Stimulated activated CD8-positive, alpha-beta memory T cell treated with anti-CD3 and anti-CD28 coated beads, Interleukin-4, amount 100 ng/mL, for 48 hours (primary cell): ENCODE data around the gene MRGPRD.
"Not testable (repeated sequence)": the region's sequence is repeated elsewhere in the genome, so short reads cannot be mapped to it uniquely, and the experiment has no call there.

Source experiments
- DNase-seq: peaks from one replicate; pipeline ENCODE4 v3.0.0-alpha.2; 2020

Gene MRGPRD

GRCh38 chr11:69005631-69006368 lies 25.0 kb upstream of the MRGPRD start:
- DNase-seq: no peak

- no peak for DNase-seq
These were observed 24.4 kb upstream of the MRGPRD start for GRCh38 chr11:69005183-69005630.

DNA sequence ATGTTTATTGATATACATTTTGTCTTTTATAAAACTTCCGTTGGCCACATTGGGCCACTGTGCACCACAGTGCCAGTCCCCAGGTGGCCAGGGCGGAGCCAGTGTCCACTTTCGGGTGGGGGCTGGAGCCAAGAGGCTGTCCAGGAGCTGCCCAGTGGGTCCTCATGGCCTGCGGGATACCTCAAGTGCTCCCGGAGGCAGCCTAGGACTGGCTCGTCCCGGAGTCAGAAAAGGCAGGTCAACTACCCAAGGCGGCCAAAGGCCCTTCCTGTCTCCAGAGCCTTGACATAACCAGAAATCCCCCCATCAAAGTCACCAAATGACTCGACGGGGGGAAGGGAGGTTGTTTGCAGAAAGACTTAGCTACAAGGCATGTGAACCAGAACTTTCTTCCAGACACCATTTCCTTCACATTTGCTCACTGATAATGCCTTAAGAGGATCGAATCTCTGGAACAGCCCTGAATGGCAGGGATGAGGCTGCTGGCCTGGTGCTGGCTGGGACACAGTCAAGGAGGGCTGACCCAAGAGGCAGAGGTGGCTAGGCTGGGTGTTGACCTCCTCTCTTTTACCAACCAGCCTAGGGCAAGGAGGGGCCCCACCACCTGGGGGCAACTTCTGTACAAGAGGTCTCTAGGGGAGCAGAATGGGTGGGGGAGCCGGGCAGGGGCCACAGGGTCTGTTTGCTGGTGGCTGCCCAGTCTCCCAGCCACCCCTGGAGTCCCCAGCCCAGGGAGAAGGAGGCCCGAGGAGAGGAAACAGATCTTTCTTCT lies 23.8 kb upstream of the MRGPRD start:
- DNase-seq: no peak

DNA sequence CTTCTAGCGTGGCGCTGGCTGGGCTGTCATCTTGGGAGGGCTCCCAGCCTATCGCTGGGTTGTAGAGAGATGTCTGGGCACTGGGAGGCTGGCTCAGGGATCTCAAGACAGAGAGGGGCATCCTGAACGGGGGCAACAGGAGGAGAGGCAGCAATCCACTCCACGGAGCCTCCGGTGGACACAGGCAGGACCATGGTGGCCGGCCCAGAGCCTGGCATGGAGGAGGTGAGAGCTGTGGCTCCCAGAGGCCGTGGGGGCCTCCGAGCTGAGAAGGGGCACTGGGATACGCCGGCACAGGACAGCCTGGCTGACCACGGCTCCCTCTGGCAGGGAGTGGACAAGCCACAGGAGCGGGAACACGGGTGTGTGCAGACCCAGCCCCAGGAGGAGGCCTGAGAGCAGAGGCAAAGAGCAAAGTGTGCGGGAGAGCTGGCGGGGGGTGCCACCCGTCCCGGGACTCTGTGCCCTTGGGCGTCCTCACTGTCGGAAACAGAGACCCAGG lies 23.1 kb upstream of the MRGPRD start:
- no peak for DNase-seq

DNA sequence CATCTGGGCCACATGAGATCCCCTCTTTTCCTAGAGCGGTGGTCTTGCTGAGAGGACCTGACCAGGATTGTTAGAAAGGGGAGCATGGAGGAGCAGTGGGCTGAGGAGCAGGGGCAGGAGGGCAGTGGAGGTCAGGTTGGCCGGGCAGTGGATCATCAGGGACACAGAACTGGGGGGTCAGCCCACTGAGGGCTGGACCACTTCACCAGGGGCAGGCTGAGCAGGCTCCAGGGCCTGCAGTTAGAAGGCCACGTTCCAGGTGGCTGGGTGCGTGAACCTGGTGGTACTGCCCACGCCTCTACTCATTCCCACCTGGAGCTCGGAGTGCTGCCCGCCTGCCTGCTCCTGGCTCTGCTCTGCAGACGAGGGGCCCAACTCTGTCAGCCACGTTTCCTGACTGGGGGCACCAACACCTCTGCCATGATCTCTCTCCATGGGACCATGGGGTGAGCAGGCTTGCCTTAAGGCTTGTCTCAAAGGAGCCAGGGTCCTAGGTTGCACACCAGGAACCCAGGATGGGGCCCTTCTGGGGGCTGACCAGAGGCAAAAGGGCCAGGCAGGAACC lies 22.6 kb upstream of the MRGPRD start:
- DNase-seq: no peak

- DNase-seq: no peak
These were observed 21.9 kb upstream of the MRGPRD start for GRCh38 chr11:69002570-69003231.

GRCh38 chr11:69002110-69002569 lies 21.4 kb upstream of the MRGPRD start:
- DNase-seq: no peak

DNA sequence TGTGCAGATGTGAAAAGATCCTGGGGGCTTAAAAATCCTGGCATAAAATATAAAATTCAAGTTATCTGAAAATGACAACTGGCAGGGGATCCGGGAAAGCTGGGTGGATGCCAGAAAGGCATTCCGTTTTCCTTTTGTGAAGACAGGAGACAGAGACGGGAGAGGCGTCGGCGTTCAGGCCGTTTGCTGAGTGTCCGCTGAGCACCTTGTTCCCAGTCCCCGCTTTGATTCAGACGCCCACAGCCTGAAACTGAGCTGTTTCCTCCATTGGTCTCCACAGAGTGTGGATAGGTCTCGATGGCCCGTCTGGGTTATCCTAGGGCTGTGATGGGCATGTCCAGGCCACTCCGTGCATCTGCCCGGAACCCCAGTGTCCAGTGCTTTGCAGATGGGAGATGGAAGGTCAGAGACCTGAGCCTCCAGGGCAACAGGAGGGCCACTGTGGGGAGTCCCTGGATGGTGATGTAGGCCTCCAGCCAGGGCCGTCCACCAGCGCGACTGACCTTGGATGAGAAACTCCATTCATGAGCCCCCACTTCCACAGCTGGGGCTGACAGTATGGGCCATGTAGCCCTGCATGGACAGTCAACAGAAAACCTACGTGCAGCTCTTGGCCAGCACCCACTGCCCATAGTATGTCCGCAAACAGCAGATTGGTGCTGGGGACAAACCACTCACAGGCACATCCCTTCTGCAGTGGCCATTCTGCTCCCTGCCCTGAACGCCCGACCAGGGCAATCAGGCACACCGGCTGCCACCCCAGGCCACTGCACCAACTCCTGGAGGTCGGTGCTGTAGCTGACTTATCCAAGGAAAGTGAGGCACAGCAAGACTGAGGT lies 20.7 kb upstream of the MRGPRD start:
- no peak for DNase-seq

GRCh38 chr11:69000831-69001242 lies 20.1 kb upstream of the MRGPRD start:
- DNase-seq: no peak

DNA sequence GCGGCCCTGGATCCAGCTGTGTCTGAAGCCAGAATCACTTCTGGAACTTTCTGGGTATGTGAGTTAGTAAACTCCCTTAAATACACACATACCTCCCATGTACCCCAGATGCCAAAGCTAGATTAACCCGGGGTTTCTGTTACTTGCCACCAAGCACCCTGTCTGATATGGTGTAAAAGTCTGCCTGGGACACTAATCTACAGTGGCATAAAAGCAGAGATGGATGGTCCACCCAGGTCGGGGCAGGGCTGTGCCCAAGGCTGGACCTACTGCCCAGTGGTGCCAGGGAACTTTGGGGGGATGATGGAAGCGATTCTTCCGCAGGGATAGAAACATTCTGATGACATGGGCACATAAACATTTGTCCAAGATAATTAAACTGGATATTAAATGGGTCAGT lies 19.6 kb upstream of the MRGPRD start:
- DNase-seq: no peak

DNA sequence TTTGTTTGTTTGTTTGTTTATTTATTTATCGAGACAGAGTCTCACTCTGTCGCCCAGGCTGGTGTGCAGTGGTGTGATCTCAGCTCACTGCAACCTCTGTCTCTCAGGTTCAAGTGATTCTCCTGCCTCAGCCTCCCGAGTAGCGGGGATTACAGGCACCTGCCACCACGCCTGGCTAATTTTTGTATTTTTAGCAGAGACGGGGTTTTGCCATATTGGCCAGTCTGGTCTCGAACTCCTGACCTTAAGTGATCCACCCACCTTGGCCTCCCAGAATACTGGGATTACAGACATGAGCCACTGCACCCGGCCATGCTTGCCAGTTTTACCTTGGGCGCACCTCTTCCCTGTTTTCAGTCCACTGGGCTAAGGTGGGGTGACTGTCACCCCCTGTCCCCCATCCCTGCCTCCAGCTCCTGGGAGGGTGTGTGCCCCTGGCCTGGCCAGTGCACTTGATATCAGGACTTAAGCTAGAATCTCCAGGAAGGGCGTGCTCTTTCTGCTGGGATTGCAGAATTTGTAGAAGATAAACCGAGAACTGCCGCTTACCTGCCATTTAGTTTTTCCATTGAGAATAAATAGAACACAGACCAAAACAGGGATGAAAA lies 19.1 kb upstream of the MRGPRD start:
- not testable (repeated sequence) for DNase-seq

DNA sequence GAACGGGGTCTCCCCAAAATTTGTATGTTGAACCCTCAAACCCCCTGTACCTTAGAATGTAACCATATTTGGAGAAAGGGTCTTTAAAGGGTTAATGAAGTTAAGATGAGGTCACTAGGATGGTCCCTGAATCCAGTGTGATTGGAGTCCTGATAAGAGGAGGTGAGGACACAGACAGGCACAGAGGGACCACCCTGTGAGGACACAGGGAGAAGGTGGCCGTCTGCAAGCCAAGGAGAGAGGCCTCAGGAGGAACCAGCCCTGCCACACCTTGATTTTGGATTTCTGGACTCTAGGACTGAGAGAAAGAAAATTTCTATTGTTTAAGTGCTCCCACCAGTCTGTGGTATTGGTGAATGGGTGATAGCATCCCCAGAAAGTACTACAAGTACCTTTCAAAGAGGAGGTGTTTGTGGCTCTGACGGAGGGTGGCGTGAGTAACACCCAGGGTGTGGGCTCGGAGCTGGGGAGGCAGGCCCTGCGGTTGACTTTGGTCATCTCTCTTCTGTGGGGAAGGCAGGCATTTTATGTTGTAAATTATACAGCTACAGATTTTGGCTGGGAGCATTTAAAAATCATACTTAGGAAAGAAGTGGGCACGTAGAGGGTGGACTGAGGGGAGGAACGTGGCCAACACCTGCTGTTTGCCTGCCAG lies 18.4 kb upstream of the MRGPRD start:
- no peak for DNase-seq

DNA sequence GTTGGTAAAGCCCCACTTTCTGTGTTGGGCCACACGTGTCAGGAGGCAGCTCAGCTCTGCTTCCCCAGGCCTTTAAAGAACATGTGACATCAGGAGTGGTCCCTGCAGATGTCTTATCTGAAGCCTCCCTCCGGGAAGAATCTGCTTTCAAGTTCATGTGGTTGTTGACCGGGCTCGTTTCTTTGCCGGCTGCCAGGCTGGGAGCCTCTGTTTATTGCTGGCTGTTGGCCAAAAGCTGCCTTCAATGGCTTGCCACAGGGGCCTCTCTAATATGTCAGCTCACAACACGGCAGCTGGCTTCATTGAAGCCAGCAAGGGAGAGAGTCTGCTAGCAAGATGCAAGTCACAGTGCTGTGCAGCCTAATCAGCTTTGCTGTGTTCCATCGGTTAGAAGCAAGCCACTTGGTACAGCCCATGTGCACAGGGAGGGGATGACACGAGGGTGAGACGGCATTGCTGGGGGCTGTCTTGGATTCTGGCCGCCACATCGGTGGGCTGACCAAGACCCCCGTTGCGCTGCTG lies 17.7 kb upstream of the MRGPRD start:
- no peak for DNase-seq

DNA sequence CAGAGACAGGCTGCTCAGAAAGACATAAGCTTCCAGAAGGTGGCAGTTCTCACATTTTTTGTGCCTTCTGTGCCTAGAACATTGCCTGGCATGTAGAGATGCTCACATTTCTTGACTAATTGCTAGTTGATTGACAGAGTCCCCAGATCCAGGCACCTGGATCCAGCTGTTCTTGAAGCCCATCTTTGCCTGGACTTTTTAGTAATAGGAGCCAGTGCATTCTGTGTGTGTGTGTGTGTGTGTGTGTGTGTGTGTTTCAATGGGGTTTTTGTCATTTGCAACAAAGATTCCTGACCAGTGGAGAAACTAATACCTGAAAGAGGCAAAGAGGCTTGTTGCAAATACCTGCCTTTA lies 17.2 kb upstream of the MRGPRD start:
- DNase-seq: no peak

DNA sequence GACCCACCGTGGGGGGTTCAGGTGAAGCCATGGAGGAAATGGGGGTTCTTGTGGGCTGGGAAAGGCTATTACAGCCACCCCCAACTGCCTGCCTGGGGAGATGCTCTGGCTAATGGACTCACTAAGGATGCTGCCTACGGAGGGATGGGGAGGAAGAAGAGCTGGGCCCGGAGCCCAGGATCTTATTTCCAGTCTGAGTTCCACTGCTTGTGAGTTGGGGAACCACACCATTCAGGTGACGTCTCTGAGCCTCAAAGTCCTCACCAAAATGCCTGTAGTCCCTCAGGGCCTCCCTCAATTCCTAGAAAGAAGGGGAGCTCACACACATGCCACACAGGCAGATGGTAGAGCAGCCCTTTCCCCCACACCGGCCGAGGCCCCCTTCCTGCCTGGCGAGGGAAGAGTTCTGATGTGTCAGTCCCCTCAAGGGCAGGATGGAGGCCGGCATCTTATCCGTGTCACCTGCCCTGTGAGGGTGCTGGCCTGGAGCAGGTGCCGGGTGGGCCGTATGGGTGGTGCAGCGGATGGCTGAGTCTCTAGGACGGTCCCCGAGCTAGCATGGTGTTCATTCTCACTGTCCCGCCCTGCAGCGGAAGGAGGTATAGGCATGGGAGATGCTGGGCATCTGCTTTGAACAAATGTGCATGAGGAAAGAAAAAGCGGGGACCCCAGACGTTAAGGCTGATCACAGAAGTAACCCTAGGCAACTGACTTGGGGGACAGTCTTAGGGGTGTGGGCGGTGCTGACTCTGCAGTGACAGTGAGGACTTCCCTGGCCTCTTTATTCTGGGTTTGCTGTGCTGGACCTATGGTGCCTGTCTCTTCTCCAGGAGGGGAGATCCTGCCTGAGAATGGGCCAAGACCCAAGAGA lies 16.6 kb upstream of the MRGPRD start:
- no peak for DNase-seq

GRCh38 chr11:68996376-68997123 lies 15.8 kb upstream of the MRGPRD start:
- DNase-seq: no peak

DNA sequence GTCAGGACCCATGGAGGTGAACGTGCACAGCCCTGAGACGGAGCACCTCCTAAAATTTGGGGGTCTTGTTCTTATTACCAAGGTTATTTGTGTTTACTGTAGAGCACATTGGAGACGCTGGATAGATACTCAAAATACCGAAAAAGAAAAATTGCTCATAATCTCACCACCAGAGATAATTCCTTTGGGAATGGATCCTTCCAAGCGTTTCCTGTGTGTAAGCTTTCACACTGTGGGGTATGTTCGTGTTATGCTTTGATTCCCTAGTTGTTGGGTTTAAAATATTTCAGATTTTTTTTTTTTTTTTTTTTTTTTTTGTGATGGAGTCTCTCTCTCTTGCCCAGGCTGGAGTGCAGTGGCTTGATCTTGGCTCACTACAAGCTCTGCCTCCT lies 14.1 kb upstream of the MRGPRD start:
- DNase-seq: no peak

DNA sequence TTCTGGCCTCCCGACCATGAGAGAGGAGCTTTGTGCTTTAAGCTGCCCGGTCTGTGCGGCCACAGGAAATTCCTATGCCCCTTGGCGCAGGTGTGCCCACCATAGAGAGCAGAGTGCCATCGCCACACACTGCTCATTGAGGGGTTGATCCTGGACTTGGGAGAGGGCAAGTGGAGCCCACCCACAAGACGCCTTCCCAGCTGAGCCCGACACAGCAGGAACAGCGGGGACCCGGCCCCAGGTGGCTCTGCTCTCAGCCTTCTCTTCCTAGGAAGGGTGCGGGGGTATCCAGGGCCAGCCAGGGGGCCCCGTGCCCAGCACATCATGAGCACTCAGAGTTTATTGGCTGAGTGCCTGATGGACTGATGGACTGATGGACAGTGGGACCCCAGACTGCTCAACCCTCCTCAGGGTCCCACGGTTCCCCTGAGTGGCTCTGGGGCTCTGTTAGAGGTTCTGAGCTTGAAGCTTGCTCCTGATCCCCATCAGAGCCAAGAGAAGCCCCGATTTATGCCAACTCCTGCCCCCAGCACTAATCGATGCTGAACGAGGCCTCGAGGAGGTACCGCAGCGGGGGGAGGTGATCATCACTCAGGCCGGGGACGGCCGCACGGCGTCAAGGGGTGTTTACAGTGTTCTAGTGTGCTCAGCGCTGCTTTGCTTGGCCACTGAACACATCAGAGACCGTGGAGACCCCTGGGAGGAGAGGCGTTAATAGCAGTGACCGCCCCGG lies 13.5 kb upstream of the MRGPRD start:
- no peak for DNase-seq

GRCh38 chr11:68993546-68993945 lies 12.8 kb upstream of the MRGPRD start:
- DNase-seq: no peak
